Stimulated activated CD4-positive, alpha-beta T cell treated with anti-CD3 and anti-CD28 coated beads, Interleukin-2, amount 100 ng/mL, for 4 hours (primary cell): ENCODE results near the gene ABCC12.

ENCODE experiments used
- DNase-seq: peaks from one replicate; pipeline ENCODE4 v3.0.0-alpha.2; 2020; ENCODE audit warnings: low read depth

The ABCC12 gene

GRCh38 chr16:48165961-48166578 lies 10.3 kb upstream of the ABCC12 start:
- DNase-seq = no peak

DNA sequence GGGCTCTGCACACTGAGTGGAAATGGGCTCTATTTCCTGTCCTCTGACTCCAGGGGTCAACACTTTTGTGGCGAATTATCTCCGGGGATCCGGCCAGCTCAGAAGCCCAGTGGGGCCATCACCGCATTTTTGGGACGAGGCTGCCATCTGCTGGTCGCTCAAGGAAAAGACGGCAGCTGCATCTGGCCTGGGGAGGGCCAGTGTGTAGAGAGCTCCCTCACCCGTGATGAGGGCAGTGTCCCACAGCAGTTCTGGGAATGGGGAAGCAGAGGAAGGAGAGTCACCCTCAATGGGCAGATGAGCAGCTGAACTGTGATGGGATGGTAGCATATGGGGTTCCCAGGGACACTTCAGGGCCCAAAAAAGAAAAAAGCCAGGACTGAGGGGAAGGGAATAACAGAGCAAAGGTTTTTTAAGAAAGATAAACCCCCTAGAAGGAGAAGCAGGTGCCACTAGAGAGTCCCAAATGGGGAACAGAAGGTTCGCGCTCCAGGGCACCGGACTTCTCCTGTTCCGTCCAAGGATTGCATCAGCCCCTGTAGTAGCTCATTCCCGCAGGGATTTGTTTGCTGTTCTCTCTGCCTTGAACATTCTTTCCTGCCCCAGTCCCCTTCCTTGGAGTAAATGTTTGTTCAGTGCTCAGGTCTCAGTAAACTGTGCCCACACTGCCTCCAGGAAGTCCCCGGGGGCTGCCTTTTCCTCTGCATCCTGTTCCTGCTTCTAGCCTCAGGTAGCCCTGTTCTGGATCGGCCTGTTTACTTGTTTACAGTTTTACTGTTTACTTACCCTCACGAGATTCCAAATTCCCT lies 9.3 kb upstream of the ABCC12 start:
- peak; percentile 42 for DNase-seq

- DNase-seq = no peak
These were observed 7.1 kb upstream of the ABCC12 start for GRCh38 chr16:48162839-48163410.

- no peak for DNase-seq
These were observed 6.1 kb upstream of the ABCC12 start for GRCh38 chr16:48161906-48162305.

- no peak for DNase-seq
These were observed 4.8 kb upstream of the ABCC12 start for GRCh38 chr16:48160575-48160974.

GRCh38 chr16:48158296-48158695 lies 2.5 kb upstream of the ABCC12 start:
- DNase-seq = peak; percentile 29

DNA sequence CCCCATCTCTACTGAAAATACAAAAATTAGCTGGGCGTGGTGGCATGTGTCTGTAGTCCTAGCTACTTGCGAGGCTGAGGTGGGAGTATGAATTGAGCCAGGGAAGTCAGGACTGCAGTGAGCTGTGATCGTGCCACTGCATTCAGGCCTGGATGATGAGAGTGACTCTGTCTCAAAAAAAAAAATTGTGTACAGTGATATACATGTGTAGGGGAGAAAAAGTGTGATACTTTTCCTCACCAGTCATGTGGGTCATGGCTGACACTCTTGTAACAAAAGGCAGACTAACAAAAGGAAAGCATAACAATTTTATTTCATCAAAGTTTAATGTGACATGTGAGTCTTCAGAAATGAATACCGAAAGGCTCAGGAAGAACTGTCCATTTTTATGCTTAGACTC lies 2.0 kb upstream of the ABCC12 start:
- no peak for DNase-seq

DNA sequence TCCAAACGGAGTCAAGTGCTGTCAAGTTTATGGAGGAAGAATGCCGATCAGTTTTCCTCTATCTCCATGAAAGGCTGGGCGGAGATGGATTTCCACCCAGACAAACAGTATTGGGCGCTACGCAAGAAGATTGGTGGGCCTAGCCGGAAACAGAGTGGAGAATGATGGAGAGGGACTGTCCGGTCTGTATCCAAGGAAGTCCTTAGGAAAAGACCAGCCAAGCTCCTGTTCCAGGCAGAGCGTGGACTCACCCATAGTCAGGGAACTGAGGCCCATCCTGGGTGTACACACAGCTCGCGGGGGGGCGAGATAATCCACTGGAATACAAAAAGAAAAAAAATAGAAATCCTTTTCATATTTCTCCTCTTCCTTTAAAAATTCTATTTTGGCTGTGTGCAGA lies 1.5 kb upstream of the ABCC12 start:
- DNase-seq = no peak

DNA sequence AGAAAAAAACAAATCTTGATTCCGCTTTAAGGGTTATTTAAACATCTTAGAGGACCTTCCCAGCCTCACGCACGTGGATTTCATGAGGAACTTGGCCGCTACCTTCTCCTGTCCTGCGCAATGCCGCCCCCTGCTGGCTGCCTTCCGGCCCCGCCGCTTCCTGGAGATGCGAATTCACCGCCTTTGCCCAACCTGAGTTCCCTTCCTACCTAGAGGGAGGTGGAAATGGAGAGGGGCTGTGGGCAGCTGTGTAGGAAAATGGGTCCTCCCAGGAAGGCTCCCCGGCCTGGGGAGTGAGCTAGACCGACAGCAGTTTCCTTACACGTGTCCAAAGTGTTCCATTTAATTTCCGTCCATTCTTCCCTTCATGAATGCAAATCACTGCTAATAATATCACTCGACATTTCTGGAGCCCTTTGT lies 1.0 kb upstream of the ABCC12 start:
- DNase-seq = peak; percentile 70

DNA sequence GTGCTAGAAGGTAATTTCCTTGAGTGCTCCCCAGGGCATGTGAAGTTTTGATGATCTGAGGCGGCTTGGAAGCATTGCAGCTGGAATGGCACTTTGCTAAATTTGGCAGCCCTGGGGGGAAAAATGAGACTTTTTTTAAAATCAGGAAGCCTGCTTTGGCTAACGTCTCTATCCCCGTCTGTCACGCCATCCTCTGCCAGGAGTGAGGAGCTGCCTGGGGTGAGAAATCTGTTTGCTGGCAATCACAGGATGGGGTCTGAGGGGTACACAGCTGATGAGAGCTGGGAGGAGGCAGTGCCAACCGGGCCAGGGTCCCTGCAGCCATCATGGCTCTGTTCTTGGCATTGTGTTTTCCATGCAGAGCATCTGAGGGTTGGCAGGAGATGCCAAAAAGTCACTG lies 2.0 kb downstream of the ABCC12 start:
- DNase-seq = no peak

DNA sequence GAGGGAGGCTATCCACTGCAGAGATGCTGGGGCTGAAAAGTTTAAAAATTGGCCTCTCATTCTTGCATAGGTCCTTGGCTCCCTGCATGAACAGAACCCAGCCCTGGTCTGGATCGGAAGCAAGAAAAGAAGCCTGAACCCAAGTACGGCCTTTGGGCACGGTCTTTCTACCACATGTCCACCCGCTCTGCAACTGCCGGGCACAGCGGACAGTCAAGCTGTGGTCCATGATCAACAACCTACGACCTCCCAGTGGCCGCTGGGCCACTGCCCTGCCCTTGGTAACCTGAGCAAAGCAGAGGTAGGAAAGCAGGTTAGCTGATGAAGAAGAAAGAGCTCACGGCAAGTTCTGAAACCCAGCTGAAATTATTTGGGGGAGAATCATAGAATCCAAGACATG lies 3.6 kb downstream of the ABCC12 start:
- no peak for DNase-seq

GRCh38 chr16:48150707-48151106 lies 5.1 kb downstream of the ABCC12 start:
- no peak for DNase-seq

- DNase-seq = no peak
These were observed 9.1 kb downstream of the ABCC12 start for GRCh38 chr16:48146710-48147109.

DNA sequence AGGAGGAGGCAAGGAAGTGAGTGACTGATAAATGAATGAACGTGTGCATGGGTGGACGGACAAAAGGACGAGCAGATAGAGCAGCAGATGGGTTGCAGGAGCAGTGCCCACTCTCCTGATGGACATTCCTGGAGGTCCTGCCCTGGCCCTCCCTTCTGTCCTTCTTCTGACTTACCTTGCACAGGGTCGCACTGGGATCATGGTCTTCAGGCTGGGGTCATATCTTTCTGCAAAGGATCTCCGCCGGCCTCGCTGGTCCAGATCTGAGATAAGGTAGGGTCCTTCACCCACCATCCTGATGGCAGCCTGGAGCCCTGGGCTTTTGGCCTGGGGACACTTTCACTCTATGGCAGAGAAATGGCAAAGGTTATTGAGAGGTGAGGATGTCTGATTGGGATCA lies 9.7 kb downstream of the ABCC12 start:
- no peak for DNase-seq

GRCh38 chr16:48143812-48144368 lies 11.9 kb downstream of the ABCC12 start:
- no peak for DNase-seq

DNA sequence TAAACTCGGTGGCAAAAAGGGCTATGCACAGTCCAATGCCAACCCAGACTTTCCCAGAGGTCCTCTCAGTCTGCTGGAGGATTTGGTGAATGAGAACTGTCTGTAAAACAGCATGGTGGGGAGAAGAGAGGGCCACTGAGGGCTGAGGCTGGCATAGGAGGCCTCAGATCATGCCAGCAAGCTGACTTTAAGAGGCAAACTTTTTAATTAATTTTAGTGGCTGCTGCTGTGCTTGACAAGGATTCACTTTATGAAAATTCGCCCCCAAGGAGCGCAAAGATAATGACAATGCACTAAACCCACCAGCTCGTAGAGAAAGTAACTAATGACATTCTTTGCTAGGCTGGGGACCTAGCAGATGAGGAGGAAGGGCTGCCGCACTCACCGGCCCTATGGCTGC lies 15.0 kb downstream of the ABCC12 start:
- DNase-seq = no peak

DNA sequence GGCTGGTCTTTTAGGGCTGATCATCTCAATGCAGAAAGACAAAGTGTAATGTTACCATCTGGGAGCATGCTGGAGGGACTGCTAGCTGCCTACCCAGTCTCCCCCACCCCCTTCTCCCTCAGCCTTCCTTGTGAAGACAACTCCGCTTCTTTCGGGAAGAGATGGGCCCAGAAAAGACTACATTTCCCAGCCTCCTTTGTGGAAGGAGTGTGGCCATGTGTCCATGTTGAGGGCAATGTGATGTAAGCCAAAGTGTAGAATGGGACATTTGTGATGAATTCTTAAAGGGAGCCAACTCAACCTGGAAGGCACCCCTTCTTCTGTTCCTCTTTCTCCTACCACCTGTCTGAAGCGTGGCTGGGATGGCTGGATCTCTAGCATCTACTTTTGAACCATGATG lies 16.3 kb downstream of the ABCC12 start:
- DNase-seq = no peak

- no peak for DNase-seq
These were observed 17.2 kb downstream of the ABCC12 start for GRCh38 chr16:48138543-48138942.

GRCh38 chr16:48137822-48138221 lies 18.0 kb downstream of the ABCC12 start:
- no peak for DNase-seq

GRCh38 chr16:48136547-48137360 lies 19.0 kb downstream of the ABCC12 start:
- no peak for DNase-seq

DNA sequence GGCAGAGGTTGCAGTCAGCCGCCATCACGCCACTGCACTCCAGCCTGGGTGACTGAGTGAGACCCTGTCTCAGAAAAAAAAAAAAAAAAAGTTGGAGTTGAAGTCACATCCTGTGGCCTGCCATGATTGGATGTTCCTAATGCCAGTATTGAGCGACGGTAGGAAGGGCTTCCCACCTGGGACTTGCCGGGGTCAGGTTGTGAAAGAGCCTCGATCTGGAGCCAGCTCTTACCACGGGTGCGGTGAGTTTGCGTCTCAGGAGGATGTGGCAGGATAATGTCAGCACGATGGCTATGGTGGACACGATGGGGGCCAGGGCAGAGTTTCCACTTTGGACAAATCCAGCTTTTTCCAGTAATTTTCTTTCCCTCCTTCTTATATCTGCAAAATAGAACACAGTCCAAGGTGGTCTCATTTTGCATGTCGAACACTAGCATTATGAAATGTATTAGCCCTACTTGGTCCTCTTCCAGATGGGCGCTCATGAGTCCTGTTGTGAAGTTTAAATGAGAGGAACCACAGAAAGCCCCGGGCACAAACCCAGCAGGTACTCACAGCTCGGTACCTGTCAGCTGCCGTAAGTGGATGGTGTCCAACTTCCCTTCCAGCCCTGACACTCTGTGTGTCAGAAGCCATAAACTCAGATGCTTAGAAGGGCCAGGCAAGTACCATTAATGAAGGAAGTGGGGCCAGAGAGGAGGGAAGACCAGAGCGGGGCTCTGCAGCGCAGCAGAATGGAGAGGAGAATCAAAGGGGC lies 22.2 kb downstream of the ABCC12 start:
- DNase-seq = no peak

- no peak for DNase-seq
These were observed 23.1 kb downstream of the ABCC12 start for GRCh38 chr16:48132696-48133095.
